IMR-90 (cell line): Measurements from ENCODE around the gene DONSON. TPM values are rescaled to one million over a fixed set of nuclear protein-coding genes. Genes with fewer than 3 reads are reported as not detected.

ENCODE experiments used
- ATAC-seq: fragments of 200-7000 bp; cut with Tn5 transposase; 2 replicates; pipeline ENCODE4 v1.9.1; 2020; ENCODE audit warnings: low read depth, mild to moderate bottlenecking, moderate library complexity
- BruUV-seq: library from RNA; stranded (reverse); fragments of 400-500 nt; replicated peaks from 2 replicates; lab custom pipeline; 2021; lab: Mats Ljungman, UMichigan
- CTCF ChIA-PET: fragments of 300-600 bp; formaldehyde crosslinking; extraction: SDS; loops from one replicate; lab custom pipeline; 2021; ENCODE audit warnings: antibody characterized with exemption; lab: Yijun Ruan, JAX
- POLR2A ChIA-PET: fragments of 300-600 bp; sonication (Branson Sonifier 250); formaldehyde crosslinking; loops from one replicate; lab custom pipeline; 2022; ENCODE audit warnings: antibody characterized with exemption; ENCODE audit not compliant: unreplicated experiment; lab: Charles Lee
- DNase-seq: peaks from one replicate; pipeline ENCODE4 v3.0.0; 2013
- H2AFZ ChIP-seq: replicated peaks from 2 replicates; pipeline ENCODE3; 2013; ENCODE audit warnings: low read length, mild to moderate bottlenecking; ENCODE audit not compliant: poor library complexity
- H2AK5ac ChIP-seq: 2 replicates; pipeline ENCODE4 v1.6.1; 2013; ENCODE audit warnings: low read depth, low read length, inconsistent platforms
- H2AK9ac ChIP-seq: replicated peaks from 2 replicates; pipeline ENCODE3; 2013; ENCODE audit warnings: mild to moderate bottlenecking, low read depth, low read length, moderate library complexity; ENCODE audit not compliant: poor library complexity
- H2BK120ac ChIP-seq: 2 replicates; pipeline ENCODE4 v1.6.1; 2013; ENCODE audit warnings: low read depth, low read length, inconsistent platforms
- H2BK15ac ChIP-seq: 3 replicates; pipeline ENCODE4 v1.6.1; 2013; ENCODE audit warnings: low read depth, low read length, inconsistent platforms
- H2BK20ac ChIP-seq: 2 replicates; pipeline ENCODE4 v1.6.1; 2013; ENCODE audit warnings: low read depth, mild to moderate bottlenecking, inconsistent platforms, low read length, moderate library complexity
- H2BK5ac ChIP-seq: 2 replicates; pipeline ENCODE4 v1.6.1; 2013; ENCODE audit warnings: mild to moderate bottlenecking, low read depth, low read length, inconsistent platforms; ENCODE audit not compliant: poor library complexity, severe bottlenecking
- H3K14ac ChIP-seq: replicated peaks from 2 replicates; pipeline ENCODE4 v1.6.1; 2013; ENCODE audit warnings: low read depth, low read length, inconsistent platforms
- H3K18ac ChIP-seq: 2 replicates; pipeline ENCODE4 v1.6.1; 2013; ENCODE audit warnings: low read depth, low read length, control low read depth
- H3K23ac ChIP-seq: 2 replicates; pipeline ENCODE4 v1.6.1; 2013; ENCODE audit warnings: low read depth, low read length, inconsistent platforms
- H3K27ac ChIP-seq: 2 replicates; pipeline ENCODE4 v1.5.1; 2013; ENCODE audit warnings: mild to moderate bottlenecking, control low read depth, low read length; ENCODE audit not compliant: insufficient read depth
- H3K27me3 ChIP-seq: 2 replicates; pipeline ENCODE4 v1.6.1; 2013; ENCODE audit warnings: low read length; ENCODE audit not compliant: control insufficient read depth, insufficient read depth
- H3K36me3 ChIP-seq: 2 replicates; pipeline ENCODE4 v1.6.1; 2013; ENCODE audit warnings: low read length, mixed read lengths; ENCODE audit not compliant: control insufficient read depth, insufficient read depth
- H3K4ac ChIP-seq: 2 replicates; pipeline ENCODE4 v1.6.1; 2013; ENCODE audit warnings: low read depth, low read length, inconsistent platforms
- H3K4me1 ChIP-seq: 2 replicates; pipeline ENCODE4 v1.6.1; 2013; ENCODE audit warnings: low read length, mixed read lengths; ENCODE audit not compliant: control insufficient read depth, insufficient read depth
- H3K4me2 ChIP-seq: 2 replicates; pipeline ENCODE4 v1.6.1; 2013; ENCODE audit warnings: low read depth, mild to moderate bottlenecking, control low read depth, low read length, moderate library complexity
- H3K4me3 ChIP-seq: 2 replicates; pipeline ENCODE4 v1.5.1; 2013; ENCODE audit warnings: low read depth, mild to moderate bottlenecking, control low read depth, low read length, moderate library complexity; ENCODE audit not compliant: insufficient read depth
- H3K56ac ChIP-seq: 2 replicates; pipeline ENCODE4 v1.6.1; 2013; ENCODE audit warnings: low read length, inconsistent platforms; ENCODE audit not compliant: insufficient read depth; ENCODE audit errors: extremely low read depth
- H3K79me1 ChIP-seq, 2 experiments: 2 replicates each; pipeline ENCODE4 v1.6.1; 2013; ENCODE audit warnings: low read length in 2 of 2, inconsistent platforms in 1 of 2, low read depth in 1 of 2
- H3K9ac ChIP-seq: 2 replicates; pipeline ENCODE4 v1.6.1; 2013; ENCODE audit warnings: low read depth, low read length, control low read depth
- H3K9me1 ChIP-seq: 2 replicates; pipeline ENCODE4 v1.6.1; 2013; ENCODE audit warnings: low read length, inconsistent platforms; ENCODE audit not compliant: insufficient read depth
- H3K9me3 ChIP-seq: 2 replicates; pipeline ENCODE4 v1.6.1; 2013; ENCODE audit warnings: low read length; ENCODE audit not compliant: control insufficient read depth, insufficient read depth
- H4K20me1 ChIP-seq: 2 replicates; pipeline ENCODE4 v1.6.1; 2013; ENCODE audit warnings: low read length, inconsistent platforms; ENCODE audit not compliant: insufficient read depth
- H4K5ac ChIP-seq: 2 replicates; pipeline ENCODE4 v1.6.1; 2013; ENCODE audit warnings: mild to moderate bottlenecking, low read depth, low read length, control low read depth
- H4K8ac ChIP-seq, 2 experiments: 2 replicates each; pipeline ENCODE4 v1.6.1; 2013; ENCODE audit warnings: low read depth in 2 of 2, low read length in 2 of 2, control low read depth in 1 of 2, inconsistent platforms in 1 of 2
- H4K91ac ChIP-seq: 2 replicates; pipeline ENCODE4 v1.6.1; 2013; ENCODE audit warnings: low read depth, low read length, inconsistent platforms; ENCODE audit not compliant: insufficient read depth
- BHLHE40 ChIP-seq: fragments of 150-350 bp; IDR thresholded peaks from 2 replicates; pipeline ENCODE4 v1.6.1; 2016; ENCODE audit warnings: mild to moderate bottlenecking, low read depth, low read length
- CEBPB ChIP-seq: IDR thresholded peaks from 2 replicates; pipeline ENCODE4 v1.6.1; 2012; ENCODE audit warnings: low read depth, low read length, improper control_type of control experiment
- CHD1 ChIP-seq: IDR thresholded peaks from 2 replicates; pipeline ENCODE4 v1.6.1; 2012; ENCODE audit warnings: low read depth, low read length, improper control_type of control experiment
- CTCF ChIP-seq: conservative IDR thresholded peaks from 2 replicates; pipeline ENCODE4 v1.5.1; 2012; ENCODE audit warnings: mild to moderate bottlenecking, low read depth, low read length, improper control_type of control experiment
- FOS ChIP-seq: fragments of 150-350 bp; IDR thresholded peaks from 2 replicates; pipeline ENCODE4 v1.6.1; 2016; ENCODE audit warnings: low read depth, low read length
- MAFK ChIP-seq: IDR thresholded peaks from 2 replicates; pipeline ENCODE4 v1.6.1; 2012; ENCODE audit warnings: low read depth, low read length, improper control_type of control experiment
- MAZ ChIP-seq: IDR thresholded peaks from 2 replicates; pipeline ENCODE4 v1.6.1; 2012; ENCODE audit warnings: low read depth, mild to moderate bottlenecking, low read length, improper control_type of control experiment, moderate library complexity, borderline replicate concordance
- MXI1 ChIP-seq: IDR thresholded peaks from 2 replicates; pipeline ENCODE4 v1.6.1; 2012; ENCODE audit warnings: low read depth, mild to moderate bottlenecking, low read length, moderate library complexity, borderline replicate concordance
- NFE2L2 ChIP-seq: fragments of 150-350 bp; IDR thresholded peaks from 2 replicates; pipeline ENCODE4 v1.6.1; 2016; ENCODE audit warnings: low read depth, mild to moderate bottlenecking, low read length
- POLR2A ChIP-seq: IDR thresholded peaks from 2 replicates; pipeline ENCODE4 v1.6.1; 2012; ENCODE audit warnings: mild to moderate bottlenecking, low read depth, low read length
- RAD21 ChIP-seq: IDR thresholded peaks from 2 replicates; pipeline ENCODE4 v1.6.1; 2012; ENCODE audit warnings: low read length, improper control_type of control experiment
- RFX5 ChIP-seq: IDR thresholded peaks from 2 replicates; pipeline ENCODE4 v1.8.0; 2012; ENCODE audit warnings: low read depth, mild to moderate bottlenecking, low read length, moderate library complexity
- SMC3 ChIP-seq: fragments of 150-350 bp; IDR thresholded peaks from 2 replicates; pipeline ENCODE4 v1.6.1; 2016; ENCODE audit warnings: low read depth, mild to moderate bottlenecking, antibody characterized with exemption, low read length, moderate library complexity
- USF2 ChIP-seq: fragments of 150-350 bp; IDR thresholded peaks from 2 replicates; pipeline ENCODE4 v1.6.1; 2017; ENCODE audit warnings: mild to moderate bottlenecking, antibody characterized with exemption, low read length, low read depth
- WGBS, 2 experiments: methylation state at CpG; one replicate each; pipeline versions ENCODE4 v1.1.5 to v1.1.7; 2013; ENCODE audit warnings: missing lambda C conversion rate in 2 of 2; ENCODE audit not compliant: insufficient read length in 1 of 2; ENCODE audit errors: extremely low coverage in 2 of 2; 5-methylcytosine and 5-hydroxymethylcytosine counted together
- dilution Hi-C: fragments of 300-500 bp; cut with HindIII; formaldehyde crosslinking; loops from one replicate; pipeline ENCODE4 v1.14.3; 2018; ENCODE audit warnings: low sequenced_read_pairs; ENCODE audit not compliant: unreplicated experiment
- in situ Hi-C: fragments of 300-500 bp; cut with MboI; formaldehyde crosslinking; loops from 3 replicates; pipeline ENCODE4 v1.14.3; 2019; ENCODE audit warnings: low sequenced_read_pairs, inconsistent platforms, mixed read lengths
- intact Hi-C: fragments of 100-400 bp; cut with micrococcal nuclease; formaldehyde crosslinking; loops from 2 replicates; pipeline ENCODE4 v1.10.0; 2022
- polyA plus RNA-seq, 3 experiments: library from polyadenylated mRNA; depleted of rRNA; stranded (reverse); fragments of >200 nt; gene quantifications; 2 replicates each; pipeline ENCODE4 v1.2.3, GENCODE V29; 2012; ENCODE audit warnings: low replicate concordance in 1 of 3
- total RNA-seq: library from RNA; depleted of rRNA; stranded (reverse); fragments of >200 nt; gene quantifications from 2 replicates; pipeline ENCODE4 v1.2.3, GENCODE V29; 2012

DONSON gene
- total and polyA plus RNA-seq, 2 of the 4 experiments (the other 2 are of a cell fraction), result 14.3 to 16.6 TPM

- no peak overlapping the region for H4K8ac ChIP-seq
- no peak overlapping the region for H2BK120ac ChIP-seq
- H4K20me1 ChIP-seq, result peaks cover 85% of the 10 kb centered on the region
- CTCF ChIA-PET, result no interaction called here
- H4K5ac ChIP-seq, result no peak overlapping the region
- no peak overlapping the region for H3K23ac ChIP-seq
- no peaks in the 10 kb centered on the region for H3K9me3 ChIP-seq
- peaks cover 63% of the 10 kb centered on the region for H3K36me3 ChIP-seq
- H2BK5ac ChIP-seq, result no peak overlapping the region
- peaks cover 19% of the 10 kb centered on the region for H3K9me1 ChIP-seq
- ATAC-seq, result no peak
- in situ Hi-C loops, result no loop called here
- no peak overlapping the region for H3K4me3 ChIP-seq
- no peak overlapping the region for H3K56ac ChIP-seq
- BruUV-seq, result no TSS peak
- H4K91ac ChIP-seq, result no peak overlapping the region
- no peak for DNase-seq
- H3K9ac ChIP-seq, result no peak overlapping the region
- no peak overlapping the region for H2AK9ac ChIP-seq
- TF ChIP-seq SMC3 (no peak), POLR2A (no peak), CHD1 (no peak), FOS (no peak), MXI1 (no peak), RFX5 (no peak), MAFK (no peak), RAD21 (no peak), MAZ (no peak), BHLHE40 (no peak), NFE2L2 (no peak), CEBPB (no peak), CTCF (no peak), USF2 (no peak)
- no peak overlapping the region for H2BK20ac ChIP-seq
- 99% methylated on average over 14 of the region's 19 CpGs; no CpG with 5 or more reads in 1 of the 2 experiments for WGBS, 2 experiments
- H3K18ac ChIP-seq, result no peak overlapping the region
- no peak overlapping the region for H2AFZ ChIP-seq
- H3K14ac ChIP-seq, result no peak overlapping the region
- H3K4me1 ChIP-seq, result no peaks in the 10 kb centered on the region
- H2BK15ac ChIP-seq, result no peak overlapping the region
- intact Hi-C loops, result no loop called here
- peaks cover 32 to 62% of the 10 kb centered on the region in 2 experiments for H3K79me1 ChIP-seq
- H3K27me3 ChIP-seq, result no peaks in the 10 kb centered on the region
- POLR2A ChIA-PET, result no interaction called here
- H3K4ac ChIP-seq, result no peak overlapping the region
- no peak overlapping the region for H3K27ac ChIP-seq
- dilution Hi-C loops, result no loop called here
- no peak overlapping the region for H2AK5ac ChIP-seq
- H3K4me2 ChIP-seq, result no peak overlapping the region
Observed at GRCh38 chr21:33549848-33550771, 38.4 kb downstream of the DONSON start.
